B cell (primary cell): ENCODE data around the gene HOXA3. TPM values are rescaled to one million over a fixed set of nuclear protein-coding genes. Genes with fewer than 3 reads are reported as not detected.

Experiments
- ATAC-seq: fragments of 200-7000 bp; cut with Tn5 transposase; one replicate; pipeline ENCODE4 v1.10.0; 2021; ENCODE audit warnings: low read depth, mild to moderate bottlenecking, moderate number of reproducible peaks, moderate library complexity
- CTCF ChIA-PET: fragments of 350-600 bp; sonication (Branson Sonifier 250); formaldehyde crosslinking; loops from one replicate; lab custom pipeline; 2021; ENCODE audit warnings: antibody characterized with exemption, inconsistent platforms; lab: Charles Lee
- POLR2A ChIA-PET: fragments of 350-600 bp; sonication (Branson Sonifier 250); formaldehyde crosslinking; loops from one replicate; lab custom pipeline; 2021; ENCODE audit warnings: antibody characterized with exemption; lab: Charles Lee
- DNase-seq: peaks from one replicate; pipeline ENCODE4 v3.0.0; 2013
- H2AFZ ChIP-seq: 2 replicates; pipeline ENCODE4 v1.6.1; 2012; ENCODE audit warnings: mild to moderate bottlenecking, low read depth, low read length; ENCODE audit not compliant: insufficient read depth, poor library complexity, severe bottlenecking
- H3K27ac ChIP-seq, 2 donors: 1 replicate in 1 of 2; 2 replicates in 1 of 2; pipeline ENCODE4 v1.5.1; 2012 to 2013; ENCODE audit warnings: low read length in 2 of 2, mild to moderate bottlenecking in 2 of 2, moderate library complexity in 1 of 2
- H3K27me3 ChIP-seq, 4 experiments: fragments of 200-600 bp in 1 of 4; sonication (generic) in 1 of 4; replicated peaks in 1 of 4; 1 replicate in 2 of 4; 2 replicates in 2 of 4; pipeline versions ENCODE4 v1.6.1 to v1.7.0; 2013 to 2016; ENCODE audit warnings: low read length in 3 of 4, mild to moderate bottlenecking in 2 of 4, mixed read lengths in 1 of 4, moderate library complexity in 1 of 4; ENCODE audit not compliant: insufficient read depth in 4 of 4, control insufficient read depth in 3 of 4; ENCODE audit errors: control extremely low read depth in 1 of 4
- H3K36me3 ChIP-seq, 2 experiments: replicated peaks in 1 of 2; 1 replicate in 1 of 2; 2 replicates in 1 of 2; pipeline versions ENCODE4 v1.6.1 to v1.7.1; 2013; ENCODE audit warnings: low read length in 1 of 2; ENCODE audit not compliant: insufficient read depth in 2 of 2, control insufficient read depth in 1 of 2; ENCODE audit errors: control extremely low read depth in 1 of 2, extremely low read depth in 1 of 2
- H3K4me1 ChIP-seq, 2 donors: fragments of 200-600 bp in 1 of 2; sonication (generic) in 1 of 2; 1 replicate in 1 of 2; 2 replicates in 1 of 2; pipeline versions ENCODE4 v1.5.1 to v1.6.1; 2013 to 2017; ENCODE audit warnings: low read length in 2 of 2; ENCODE audit not compliant: control insufficient read depth in 2 of 2, insufficient read depth in 2 of 2
- H3K4me2 ChIP-seq: replicated peaks from 2 replicates; pipeline ENCODE3; 2012; ENCODE audit warnings: mild to moderate bottlenecking, low read depth, low read length; ENCODE audit not compliant: poor library complexity, severe bottlenecking
- H3K4me3 ChIP-seq, 5 experiments: fragments of 200-600 bp in 1 of 5; sonication (generic) in 1 of 5; 1 replicate in 3 of 5; 2 replicates in 2 of 5; pipeline versions ENCODE4 v1.5.1 to v1.7.0; 2011 to 2016; ENCODE audit warnings: low read length in 4 of 5, mild to moderate bottlenecking in 4 of 5, low read depth in 2 of 5, control low read depth in 1 of 5, moderate library complexity in 1 of 5; ENCODE audit not compliant: insufficient read depth in 1 of 5; ENCODE audit errors: control extremely low read depth in 1 of 5, extremely low read depth in 1 of 5
- H3K79me2 ChIP-seq: fragments of 200-600 bp; sonication (generic); one replicate; pipeline ENCODE4 v1.6.0; 2016; ENCODE audit warnings: low read length; ENCODE audit not compliant: control insufficient read depth, insufficient read depth
- H3K9ac ChIP-seq: fragments of 200-600 bp; sonication (generic); 2 replicates; pipeline ENCODE4 v1.6.1; 2017; ENCODE audit warnings: mild to moderate bottlenecking, low read length, moderate library complexity
- H3K9me3 ChIP-seq, 3 donors: one replicate each; pipeline versions ENCODE4 v1.6.1 to v1.7.1; 2013; ENCODE audit warnings: low read length in 2 of 3; ENCODE audit not compliant: control insufficient read depth in 2 of 3, insufficient read depth in 1 of 3; ENCODE audit errors: control extremely low read depth in 1 of 3
- H4K20me1 ChIP-seq: 2 replicates; pipeline ENCODE4 v1.6.0; 2012; ENCODE audit warnings: mild to moderate bottlenecking, low read length; ENCODE audit not compliant: insufficient read depth, control insufficient read depth, poor library complexity, severe bottlenecking
- H3K27ac Mint-ChIP-seq: one replicate; pipeline ENCODE4 v1.8.0; 2021; ENCODE audit warnings: mixed read lengths
- H3K27me3 Mint-ChIP-seq: one replicate; pipeline ENCODE4 v1.8.0; 2021; ENCODE audit warnings: mixed read lengths
- H3K4me1 Mint-ChIP-seq: one replicate; pipeline ENCODE4 v1.8.0; 2021; ENCODE audit warnings: mixed read lengths
- H3K4me3 Mint-ChIP-seq: one replicate; pipeline ENCODE4 v1.8.0; 2021; ENCODE audit warnings: mixed read lengths
- H3K9me3 Mint-ChIP-seq: one replicate; pipeline ENCODE4 v1.8.0; 2022; ENCODE audit warnings: mixed read lengths; ENCODE audit not compliant: insufficient read depth
- EZH2 ChIP-seq: IDR thresholded peaks from 2 replicates; pipeline ENCODE4 v1.6.1; 2012; ENCODE audit warnings: borderline replicate concordance, low read depth, mild to moderate bottlenecking, moderate library complexity, low read length; ENCODE audit not compliant: insufficient read depth, poor library complexity, severe bottlenecking
- WGBS: methylation state at CpG from one replicate; pipeline ENCODE4 v1.1.5; 2013; ENCODE audit warnings: missing lambda C conversion rate; ENCODE audit not compliant: insufficient coverage; 5-methylcytosine and 5-hydroxymethylcytosine counted together
- intact Hi-C: fragments of 100-400 bp; cut with micrococcal nuclease; formaldehyde crosslinking; loops from one replicate; pipeline ENCODE4 v1.10.0; 2022
- polyA plus RNA-seq: library from polyadenylated mRNA; depleted of rRNA; stranded (reverse); fragments of >200 nt; gene quantifications from 2 replicates; pipeline ENCODE4 v1.2.3, GENCODE V29; 2012
- total RNA-seq, 2 donors: library from RNA; stranded (reverse); fragments of 120-200 nt in 1 of 2; gene quantifications; 1 replicate in 1 of 2; 2 replicates in 1 of 2; pipeline versions ENCODE4 v1.2.3 to v1.2.4, GENCODE V29; 2013 to 2022
- TF ChIP-seq, protein P1 (sequence below): fragments of 200-600 bp; IDR thresholded peaks from one replicate; pipeline ENCODE4 v1.8.0; 2022; ENCODE audit warnings: antibody characterized with exemption, mild to moderate bottlenecking

The HOXA3 gene
- total and polyA plus RNA-seq, 2 donors (not counting 1 experiment from before 2014, with no cell fraction given), result 0.07 TPM; not detected in 1

DNA sequence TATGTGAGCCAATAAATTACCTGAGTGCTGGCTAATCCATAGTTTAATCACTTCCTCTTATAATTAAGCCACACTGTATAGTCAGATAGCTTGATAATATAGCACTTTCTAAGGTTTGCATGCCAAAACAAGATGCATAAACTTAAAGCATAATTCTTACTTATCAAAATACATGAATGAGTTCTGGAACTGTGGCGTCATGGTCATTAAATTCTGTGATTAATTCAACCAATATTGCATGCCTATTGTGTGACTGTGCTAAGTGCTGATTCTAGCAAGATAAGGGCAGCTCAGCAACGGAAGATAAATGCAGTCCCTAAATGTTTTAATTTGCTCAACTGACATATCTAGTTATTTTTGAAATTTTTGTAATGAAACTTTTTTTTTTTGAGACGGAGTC, 86.2 kb downstream of the HOXA3 start:
- no peaks in the 10 kb centered on the region for H3K9me3 Mint-ChIP-seq
- no peak overlapping the region for H2AFZ ChIP-seq

DNA sequence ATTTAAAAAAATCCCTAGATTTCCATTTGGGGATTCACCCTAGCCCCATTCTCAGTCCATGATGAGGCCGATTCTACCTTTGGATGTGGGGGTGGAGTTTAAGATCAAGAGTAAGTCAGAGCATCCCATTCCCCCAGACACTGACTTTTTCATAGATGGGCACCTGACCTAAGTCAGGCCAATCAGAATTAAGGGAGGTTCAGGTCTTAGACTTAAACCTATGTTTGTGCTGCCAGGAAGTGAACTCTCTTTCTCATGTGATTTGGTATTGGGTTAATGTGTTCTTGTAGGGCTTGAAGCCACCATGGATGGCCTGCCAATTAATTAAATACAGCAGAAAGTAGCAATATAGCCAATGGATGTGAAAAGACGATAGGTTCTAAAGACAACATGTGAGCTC, 86.7 kb downstream of the HOXA3 start:
- no peaks in the 10 kb centered on the region for H3K36me3 ChIP-seq
- H3K4me3 ChIP-seq, result no peak overlapping the region
- ChIA-PET CTCF (no interaction called here), POLR2A (no interaction called here)
- no peak overlapping the region for H3K4me2 ChIP-seq
- no peak overlapping the region for H2AFZ ChIP-seq
- TF ChIP-seq EZH2, result no peak
- TF ChIP-seq, protein P1, sequence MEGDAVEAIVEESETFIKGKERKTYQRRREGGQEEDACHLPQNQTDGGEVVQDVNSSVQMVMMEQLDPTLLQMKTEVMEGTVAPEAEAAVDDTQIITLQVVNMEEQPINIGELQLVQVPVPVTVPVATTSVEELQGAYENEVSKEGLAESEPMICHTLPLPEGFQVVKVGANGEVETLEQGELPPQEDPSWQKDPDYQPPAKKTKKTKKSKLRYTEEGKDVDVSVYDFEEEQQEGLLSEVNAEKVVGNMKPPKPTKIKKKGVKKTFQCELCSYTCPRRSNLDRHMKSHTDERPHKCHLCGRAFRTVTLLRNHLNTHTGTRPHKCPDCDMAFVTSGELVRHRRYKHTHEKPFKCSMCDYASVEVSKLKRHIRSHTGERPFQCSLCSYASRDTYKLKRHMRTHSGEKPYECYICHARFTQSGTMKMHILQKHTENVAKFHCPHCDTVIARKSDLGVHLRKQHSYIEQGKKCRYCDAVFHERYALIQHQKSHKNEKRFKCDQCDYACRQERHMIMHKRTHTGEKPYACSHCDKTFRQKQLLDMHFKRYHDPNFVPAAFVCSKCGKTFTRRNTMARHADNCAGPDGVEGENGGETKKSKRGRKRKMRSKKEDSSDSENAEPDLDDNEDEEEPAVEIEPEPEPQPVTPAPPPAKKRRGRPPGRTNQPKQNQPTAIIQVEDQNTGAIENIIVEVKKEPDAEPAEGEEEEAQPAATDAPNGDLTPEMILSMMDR, result no peak
- ATAC-seq (no peak), DNase-seq (no peak)
- no peak overlapping the region for H3K27ac Mint-ChIP-seq
- H3K9me3 Mint-ChIP-seq, result no peaks in the 10 kb centered on the region
- intact Hi-C loops, result no loop called here
- H3K27ac ChIP-seq, result no peak overlapping the region
- no peak overlapping the region for H3K4me3 Mint-ChIP-seq
- H3K4me1 ChIP-seq, result no peaks in the 10 kb centered on the region
- H4K20me1 ChIP-seq, result no peaks in the 10 kb centered on the region
- H3K9ac ChIP-seq, result no peak overlapping the region
- H3K79me2 ChIP-seq, result no peaks in the 10 kb centered on the region
- no CpG with 5 or more reads among the region's 2 CpGs for WGBS
- peaks cover 0 to 3% (median 0%) of the 10 kb centered on the region in 4 experiments for H3K27me3 ChIP-seq
- H3K4me1 Mint-ChIP-seq, result peaks cover 1% of the 10 kb centered on the region
- H3K9me3 ChIP-seq, result no peaks in the 10 kb centered on the region
- peaks cover 8% of the 10 kb centered on the region for H3K27me3 Mint-ChIP-seq

More for the DNA sequence above, 86.2 kb downstream of the HOXA3 start:
- Histone ChIP-seq H3K9me3 (no peaks in the 10 kb centered on the region), H3K4me3 (no peak overlapping the region), H3K27me3 (peaks cover 0 to 3% (median 0%) of the 10 kb centered on the region in 4 experiments), H4K20me1 (no peaks in the 10 kb centered on the region), H3K9ac (no peak overlapping the region), H3K36me3 (no peaks in the 10 kb centered on the region), H3K4me1 (no peaks in the 10 kb centered on the region), H3K79me2 (no peaks in the 10 kb centered on the region), H3K27ac (no peak overlapping the region), H3K4me2 (no peak overlapping the region)
- ChIA-PET POLR2A (no interaction called here), CTCF (no interaction called here)
- TF ChIP-seq, protein P1, result no peak
- TF ChIP-seq EZH2, result no peak
- Mint-ChIP-seq H3K27ac (no peak overlapping the region), H3K27me3 (peaks cover 7% of the 10 kb centered on the region), H3K4me3 (no peak overlapping the region), H3K4me1 (peaks cover 1% of the 10 kb centered on the region)
- no peak for DNase-seq
- no peak for ATAC-seq
- intact Hi-C loops, result no loop called here
- WGBS, result no CpG with 5 or more reads among the region's 3 CpGs
